Tibial artery (tissue), 4 donors: ENCODE results near the gene THRB.
A peak's percentile ranks its signal among the peaks of the same experiment; 100 is the strongest.

ENCODE experiments used
- DNase-seq, 2 donors: peaks; one replicate each; pipeline ENCODE4 v3.0.0-alpha.2; 2019
- H3K27ac ChIP-seq, 2 donors: fragments of 200-600 bp; sonication (generic) in 1 of 2; 1 replicate in 1 of 2; 2 replicates in 1 of 2; pipeline ENCODE4 v1.5.1; 2018 to 2019; ENCODE audit warnings: mild to moderate bottlenecking in 1 of 2
- H3K27me3 ChIP-seq, 2 donors: fragments of 200-600 bp; sonication (generic) in 1 of 2; one replicate each; pipeline versions ENCODE4 v1.5.1 to v1.6.0; 2016 to 2019
- H3K36me3 ChIP-seq, 3 donors: fragments of 200-600 bp; sonication (generic) in 2 of 3; one replicate each; pipeline ENCODE4 v1.5.1; 2016 to 2019; ENCODE audit warnings: mild to moderate bottlenecking in 2 of 3
- H3K4me1 ChIP-seq, 4 donors: fragments of 200-600 bp; sonication (generic) in 2 of 4; 1 replicate in 3 of 4; 2 replicates in 1 of 4; pipeline ENCODE4 v1.5.1; 2016 to 2019
- H3K4me3 ChIP-seq, 2 donors: fragments of 200-600 bp; sonication (generic) in 1 of 2; 1 replicate in 1 of 2; 2 replicates in 1 of 2; pipeline ENCODE4 v1.5.1; 2018 to 2019; ENCODE audit warnings: mild to moderate bottlenecking in 2 of 2
- H3K9me3 ChIP-seq, 3 donors: fragments of 200-600 bp; sonication (generic) in 1 of 3; one replicate each; pipeline ENCODE4 v1.5.1; 2016 to 2019
- CTCF ChIP-seq, 2 experiments: fragments of 200-600 bp in 1 of 2; fragments of 450-650 bp in 1 of 2; IDR thresholded peaks; one replicate each; pipeline ENCODE4 v1.5.1; 2017 to 2019; ENCODE audit warnings: antibody characterized with exemption in 2 of 2, mild to moderate bottlenecking in 1 of 2, moderate library complexity in 1 of 2
- intact Hi-C: fragments of 100-400 bp; cut with DNase I; formaldehyde crosslinking; loops from one replicate; pipeline ENCODE4 v1.15.0; 2023; ENCODE audit warnings: low total_unique reads

THRB gene

GRCh38 chr3:24111711-24112110, 382.9 kb downstream of the THRB start:
- H3K27ac ChIP-seq = no peak overlapping the region
- no peaks in the 10 kb centered on the region for H3K36me3 ChIP-seq
- no peaks in the 10 kb centered on the region for H3K4me1 ChIP-seq
- no peak for DNase-seq
- H3K4me3 ChIP-seq = no peak overlapping the region
- no peaks in the 10 kb centered on the region for H3K9me3 ChIP-seq
- H3K27me3 ChIP-seq = no peaks in the 10 kb centered on the region
- no peak for TF ChIP-seq CTCF (IDR thresholded peaks at IDR 0.05)
- intact Hi-C loops = no loop called here

GRCh38 chr3:24110051-24110450, 384.6 kb downstream of the THRB start:
- intact Hi-C loops = no loop called here
- H3K27ac ChIP-seq = no peak overlapping the region
- DNase-seq = no peak
- no peaks in the 10 kb centered on the region for H3K9me3 ChIP-seq
- no peak overlapping the region for H3K4me3 ChIP-seq
- no peaks in the 10 kb centered on the region for H3K36me3 ChIP-seq
- H3K4me1 ChIP-seq = no peaks in the 10 kb centered on the region
- TF ChIP-seq CTCF (IDR thresholded peaks at IDR 0.05) = no peak
- no peaks in the 10 kb centered on the region for H3K27me3 ChIP-seq

DNA sequence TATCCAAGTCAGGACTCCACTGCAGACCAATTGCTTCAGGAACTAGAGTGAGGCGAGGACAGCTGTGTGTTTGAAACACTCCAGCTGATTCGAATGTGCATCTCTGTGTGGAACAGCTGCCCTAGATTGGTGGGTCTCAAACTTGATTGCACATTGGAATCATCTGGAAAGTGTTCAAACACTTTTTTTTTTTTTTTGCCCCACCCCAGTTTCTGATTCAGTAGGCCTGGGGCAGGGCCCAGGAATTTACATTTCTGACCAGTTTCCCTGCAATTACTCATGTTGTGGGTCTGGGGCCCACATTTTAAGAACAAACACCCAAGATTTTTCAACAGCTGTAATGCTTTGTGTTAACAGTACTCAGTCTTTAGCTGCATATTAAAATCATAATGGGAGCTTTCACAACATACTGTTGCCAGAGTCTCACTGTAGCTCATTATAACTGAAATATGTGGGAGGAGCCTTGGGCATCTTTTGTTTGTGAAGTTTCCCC, 392.9 kb downstream of the THRB start:
- Histone ChIP-seq H3K4me1 (peaks cover 0 to 24% (median 14%) of the 10 kb centered on the region in 4 donors), H3K27ac (no peak overlapping the region), H3K36me3 (no peaks in the 10 kb centered on the region), H3K4me3 (no peak overlapping the region), H3K9me3 (no peaks in the 10 kb centered on the region), H3K27me3 (no peaks in the 10 kb centered on the region)
- DNase-seq = no peak
- no peak for TF ChIP-seq CTCF (IDR thresholded peaks at IDR 0.05)
- intact Hi-C loops = no loop called here

- peaks cover 0 to 33% (median 19%) of the 10 kb centered on the region in 4 donors for H3K4me1 ChIP-seq
- DNase-seq = no peak
- no peak overlapping the region for H3K27ac ChIP-seq
- intact Hi-C loops = no loop called here
- H3K36me3 ChIP-seq = no peaks in the 10 kb centered on the region
- TF ChIP-seq CTCF (IDR thresholded peaks at IDR 0.05) = no peak
- H3K9me3 ChIP-seq = no peaks in the 10 kb centered on the region
- no peak overlapping the region for H3K4me3 ChIP-seq
- no peaks in the 10 kb centered on the region for H3K27me3 ChIP-seq
Measured at GRCh38 chr3:24100696-24101402, 393.8 kb downstream of the THRB start.

DNA sequence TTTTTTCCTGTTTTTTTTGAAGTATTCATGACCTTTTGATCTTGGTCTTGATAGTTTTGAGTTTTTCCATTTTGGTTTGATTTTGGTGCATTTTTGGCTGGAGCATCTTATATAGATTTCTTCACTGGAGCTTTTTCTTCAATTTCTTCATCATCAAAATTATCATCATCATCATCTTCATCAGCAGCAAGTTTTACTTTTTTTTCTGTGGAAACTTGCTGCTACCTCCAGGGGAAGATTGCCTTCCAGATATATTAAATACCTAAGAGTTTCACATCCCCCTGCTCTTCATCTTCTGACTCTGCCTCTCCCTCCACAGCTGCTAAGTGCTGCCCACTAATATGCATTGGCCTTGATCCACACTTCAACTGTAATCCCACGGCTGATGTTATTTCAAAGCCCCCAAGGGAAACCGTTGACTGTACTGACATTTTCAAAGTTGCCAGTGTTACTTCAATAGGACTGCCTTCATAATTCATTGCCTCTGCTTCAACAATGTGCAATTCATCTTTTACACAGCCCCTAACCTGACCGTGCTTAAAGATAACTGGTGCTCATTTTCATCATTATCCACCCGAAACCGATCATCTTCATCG, 397.9 kb downstream of the THRB start:
- DNase-seq = no peak
- intact Hi-C loops = no loop called here
- H3K9me3 ChIP-seq = no peaks in the 10 kb centered on the region
- peak overlapping the region; percentile 29 to 59 for H3K27ac ChIP-seq
- H3K4me3 ChIP-seq = no peak overlapping the region
- H3K4me1 ChIP-seq = peaks cover 0 to 36% (median 19%) of the 10 kb centered on the region in 4 donors
- no peak for TF ChIP-seq CTCF (IDR thresholded peaks at IDR 0.05)
- H3K27me3 ChIP-seq = no peaks in the 10 kb centered on the region
- no peaks in the 10 kb centered on the region for H3K36me3 ChIP-seq
